ENCODE results near the gene DSCAML1. TPM values are rescaled to one million over a fixed set of nuclear protein-coding genes. Genes with fewer than 3 reads are reported as not detected.

DSCAML1 gene
- total RNA-seq, 1 experiment from 2014 or later: not detected

- ChIA-PET POLR2A (no interaction called here), CTCF (no interaction called here), RAD21 (ENCODE audit: low non-redundant PET in 1 of 2, low total read pairs in 2 of 2, uncharacterized antibody in 2 of 2, unreplicated experiment in 2 of 2) (no interaction called here)
- H2AFZ ChIP-seq (ENCODE audit: low read depth, low read length, poor library complexity, severe bottlenecking): no peak overlapping the region
- H3K4me3 ChIP-seq (replicated peaks in 1 of 2; ENCODE audit: low read depth in 1 of 2, low read length in 2 of 2): no peak overlapping the region
- no peaks in the 10 kb centered on the region for H3K9me3 ChIP-seq (ENCODE audit: control insufficient read depth in 1 of 2, insufficient read depth in 1 of 2, low read depth in 1 of 2, low read length in 2 of 2)
- no peak overlapping the region for H3K9ac ChIP-seq (ENCODE audit: low read length)
- no peak overlapping the region for H3K27ac ChIP-seq (ENCODE audit: low read depth, low read length)
- DNase-seq (ENCODE audit: low read depth, low spot score) (no peak), ATAC-seq (no peak)
- H3K4me1 ChIP-seq (ENCODE audit: control insufficient read depth in 1 of 2, insufficient read depth in 2 of 2, low read length in 2 of 2): no peaks in the 10 kb centered on the region
- no peaks in the 10 kb centered on the region for H3K36me3 ChIP-seq (ENCODE audit: control insufficient read depth in 1 of 2, insufficient read depth in 2 of 2, low read length in 2 of 2)
- H3K79me2 ChIP-seq (ENCODE audit: insufficient read depth, low read length): no peaks in the 10 kb centered on the region
- TF ChIP-seq ZFX (IDR thresholded peaks at IDR 0.05): no peak
- TF ChIP-seq, protein P1, sequence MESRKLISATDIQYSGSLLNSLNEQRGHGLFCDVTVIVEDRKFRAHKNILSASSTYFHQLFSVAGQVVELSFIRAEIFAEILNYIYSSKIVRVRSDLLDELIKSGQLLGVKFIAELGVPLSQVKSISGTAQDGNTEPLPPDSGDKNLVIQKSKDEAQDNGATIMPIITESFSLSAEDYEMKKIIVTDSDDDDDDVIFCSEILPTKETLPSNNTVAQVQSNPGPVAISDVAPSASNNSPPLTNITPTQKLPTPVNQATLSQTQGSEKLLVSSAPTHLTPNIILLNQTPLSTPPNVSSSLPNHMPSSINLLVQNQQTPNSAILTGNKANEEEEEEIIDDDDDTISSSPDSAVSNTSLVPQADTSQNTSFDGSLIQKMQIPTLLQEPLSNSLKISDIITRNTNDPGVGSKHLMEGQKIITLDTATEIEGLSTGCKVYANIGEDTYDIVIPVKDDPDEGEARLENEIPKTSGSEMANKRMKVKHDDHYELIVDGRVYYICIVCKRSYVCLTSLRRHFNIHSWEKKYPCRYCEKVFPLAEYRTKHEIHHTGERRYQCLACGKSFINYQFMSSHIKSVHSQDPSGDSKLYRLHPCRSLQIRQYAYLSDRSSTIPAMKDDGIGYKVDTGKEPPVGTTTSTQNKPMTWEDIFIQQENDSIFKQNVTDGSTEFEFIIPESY (IDR thresholded peaks at IDR 0.05; ENCODE audit: extremely low read depth, insufficient replicate concordance, low read length): no peak
- TF ChIP-seq ZNF274 (IDR thresholded peaks at IDR 0.05; ENCODE audit: low read depth, low read length): no peak
- no peak for TF ChIP-seq SRF (IDR thresholded peaks at IDR 0.05; ENCODE audit: low read depth)
- no peak for TF ChIP-seq TCF7L2 (IDR thresholded peaks at IDR 0.05; ENCODE audit: borderline replicate concordance, extremely low read depth, insufficient read depth, insufficient read length)
- TF ChIP-seq, protein P2, sequence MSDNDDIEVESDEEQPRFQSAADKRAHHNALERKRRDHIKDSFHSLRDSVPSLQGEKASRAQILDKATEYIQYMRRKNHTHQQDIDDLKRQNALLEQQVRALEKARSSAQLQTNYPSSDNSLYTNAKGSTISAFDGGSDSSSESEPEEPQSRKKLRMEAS (IDR thresholded peaks at IDR 0.05): no peak
- no peak for TF ChIP-seq EZH2phosphoT487 (IDR thresholded peaks at IDR 0.05; ENCODE audit: borderline replicate concordance)
- no peak for TF ChIP-seq POLR2AphosphoS5 (IDR thresholded peaks at IDR 0.05; ENCODE audit: low read depth, low read length)
- no peak for TF ChIP-seq POLR2A (IDR thresholded peaks at IDR 0.05; ENCODE audit: borderline replicate concordance, extremely low read depth, insufficient read depth, insufficient read length)
- TF ChIP-seq, protein P3, sequence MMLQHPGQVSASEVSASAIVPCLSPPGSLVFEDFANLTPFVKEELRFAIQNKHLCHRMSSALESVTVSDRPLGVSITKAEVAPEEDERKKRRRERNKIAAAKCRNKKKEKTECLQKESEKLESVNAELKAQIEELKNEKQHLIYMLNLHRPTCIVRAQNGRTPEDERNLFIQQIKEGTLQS (IDR thresholded peaks at IDR 0.05): no peak
- TF ChIP-seq SIN3A (IDR thresholded peaks at IDR 0.05; ENCODE audit: low read depth): no peak
- TF ChIP-seq SP1 (IDR thresholded peaks at IDR 0.05; ENCODE audit: low read depth): no peak
- TF ChIP-seq CBX3 (IDR thresholded peaks at IDR 0.05; ENCODE audit: low read depth): no peak
- no peaks in the 10 kb centered on the region for H4K20me1 ChIP-seq (ENCODE audit: insufficient read depth)
- BruUV-seq (replicated peaks): no TSS peak
- peaks cover 45% of the 10 kb centered on the region for H3K27me3 ChIP-seq (ENCODE audit: insufficient read depth, low read length)
- H3K4me2 ChIP-seq (ENCODE audit: low read length): no peak overlapping the region
- intact Hi-C loops (cut with micrococcal nuclease): no loop called here
- no peaks in the 10 kb centered on the region for H3K9me2 ChIP-seq (ENCODE audit: insufficient read depth)
Measured at GRCh38 chr11:117439256-117439655, 357.8 kb downstream of the DSCAML1 start.

All from HCT116 (cell line).